Activated effector memory CD4-positive, alpha-beta T cell treated with anti-CD3 and anti-CD28 coated beads, Interleukin-2, amount 50 U/mL, for 16 hours (primary cell): ENCODE measurements around the gene ENPP3.
"Not testable (repeated sequence)": the region's sequence is repeated elsewhere in the genome, so short reads cannot be mapped to it uniquely, and the experiment has no call there.

Source experiments
- DNase-seq: peaks from one replicate; pipeline ENCODE4 v3.0.0-alpha.2; 2020

The ENPP3 gene

GRCh38 chr6:131739136-131739535 is 102.0 kb downstream of the ENPP3 start:
- no peak for DNase-seq

- DNase-seq: no peak
Measured at GRCh38 chr6:131740161-131740560, 103.1 kb downstream of the ENPP3 start.

GRCh38 chr6:131741688-131742393 is 104.7 kb downstream of the ENPP3 start:
- no peak for DNase-seq

DNA sequence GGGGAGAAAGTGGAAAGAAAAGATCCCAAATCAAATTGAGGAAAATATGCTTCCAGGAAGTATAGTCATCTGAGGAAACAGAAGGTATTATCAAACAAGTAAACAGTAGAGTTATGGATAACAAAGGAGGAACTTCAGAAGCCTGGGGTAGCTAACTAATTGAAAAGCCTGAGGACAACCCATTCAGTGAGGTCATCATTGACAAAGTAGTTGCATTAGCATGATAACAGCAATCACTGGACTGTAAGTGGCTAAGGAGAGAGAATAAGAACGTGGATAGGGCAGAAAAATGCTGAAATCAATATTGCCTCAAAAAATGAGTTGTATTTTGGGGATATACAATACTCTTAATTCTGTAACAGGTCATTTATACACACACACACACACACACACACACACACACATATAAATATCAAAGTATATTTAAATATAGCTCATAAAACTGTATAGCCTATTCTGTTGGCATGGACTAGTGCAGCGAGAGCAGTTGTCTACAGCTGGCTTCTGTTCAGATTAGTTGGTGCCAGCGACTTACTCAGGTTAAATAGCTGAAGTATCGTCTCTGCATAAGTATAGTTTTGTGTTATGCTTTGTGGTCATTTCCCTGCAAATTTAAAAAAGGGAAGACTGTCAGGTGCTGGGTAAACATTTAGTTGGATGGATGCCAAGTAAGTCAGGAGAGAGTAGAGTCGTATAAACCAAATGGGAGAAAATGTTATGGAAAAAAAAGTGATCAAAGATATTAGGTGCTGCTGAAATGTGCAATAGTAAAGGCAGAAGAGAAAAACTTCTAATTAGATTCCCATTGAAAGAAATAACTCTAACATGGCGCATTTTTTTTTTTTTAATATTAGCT is 107.6 kb downstream of the ENPP3 start:
- DNase-seq: no peak

GRCh38 chr6:131745476-131745875 is 108.4 kb downstream of the ENPP3 start:
- DNase-seq: no peak

GRCh38 chr6:131747821-131748353 is 110.8 kb downstream of the ENPP3 start:
- no peak for DNase-seq

DNA sequence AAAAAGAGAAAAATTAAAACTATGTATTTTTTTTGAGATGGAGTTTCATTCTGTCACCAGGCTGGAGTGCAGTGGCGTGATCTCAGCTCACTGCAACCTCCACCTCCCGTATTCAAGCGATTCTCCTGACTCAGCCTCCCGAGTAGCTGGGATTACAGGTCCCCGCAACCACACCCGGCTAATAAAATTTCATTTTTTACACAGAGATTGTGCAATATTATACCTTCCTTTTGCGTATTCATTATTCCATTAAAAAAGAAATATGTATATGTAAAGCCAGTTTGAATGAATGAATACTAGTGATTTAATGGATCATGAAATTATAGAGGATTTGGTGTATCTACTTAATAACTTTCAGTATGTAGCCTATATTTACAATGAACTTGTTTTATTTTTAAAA is 111.9 kb downstream of the ENPP3 start:
- DNase-seq: no peak

DNA sequence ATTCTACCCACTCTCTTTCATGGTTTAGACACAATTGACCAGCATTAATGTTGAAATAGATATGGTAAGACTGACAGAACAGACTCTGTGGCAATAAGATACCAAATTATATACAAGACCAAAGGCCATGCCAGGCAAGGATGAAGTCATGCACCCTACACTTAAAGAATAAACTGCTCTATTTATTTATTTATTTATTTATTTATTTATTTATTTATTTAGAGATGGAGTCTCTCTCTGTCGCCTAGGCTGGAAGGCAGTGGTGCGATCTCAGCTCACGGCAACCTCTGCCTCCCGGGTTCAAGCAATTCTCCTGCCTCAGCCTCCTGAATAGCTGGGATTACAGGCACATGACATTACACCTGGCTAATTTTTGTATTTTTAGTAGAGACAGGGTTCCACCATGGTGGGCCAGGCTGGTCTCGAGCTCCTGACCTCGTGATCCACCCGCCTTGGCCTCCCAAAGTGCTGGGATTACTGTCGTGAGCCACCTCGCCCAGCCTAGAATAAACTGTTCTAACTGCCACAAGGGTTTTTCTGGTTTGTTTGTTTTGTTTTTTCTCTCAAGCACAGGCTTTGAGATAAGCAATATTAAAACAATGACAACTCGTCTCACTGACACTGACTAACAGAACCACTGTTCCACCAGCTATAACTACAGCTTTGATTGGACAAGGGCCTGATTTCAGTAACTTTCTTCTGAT is 114.1 kb downstream of the ENPP3 start:
- not testable (repeated sequence) for DNase-seq

- DNase-seq: no peak
Measured at GRCh38 chr6:131754088-131754487, 117.0 kb downstream of the ENPP3 start.

DNA sequence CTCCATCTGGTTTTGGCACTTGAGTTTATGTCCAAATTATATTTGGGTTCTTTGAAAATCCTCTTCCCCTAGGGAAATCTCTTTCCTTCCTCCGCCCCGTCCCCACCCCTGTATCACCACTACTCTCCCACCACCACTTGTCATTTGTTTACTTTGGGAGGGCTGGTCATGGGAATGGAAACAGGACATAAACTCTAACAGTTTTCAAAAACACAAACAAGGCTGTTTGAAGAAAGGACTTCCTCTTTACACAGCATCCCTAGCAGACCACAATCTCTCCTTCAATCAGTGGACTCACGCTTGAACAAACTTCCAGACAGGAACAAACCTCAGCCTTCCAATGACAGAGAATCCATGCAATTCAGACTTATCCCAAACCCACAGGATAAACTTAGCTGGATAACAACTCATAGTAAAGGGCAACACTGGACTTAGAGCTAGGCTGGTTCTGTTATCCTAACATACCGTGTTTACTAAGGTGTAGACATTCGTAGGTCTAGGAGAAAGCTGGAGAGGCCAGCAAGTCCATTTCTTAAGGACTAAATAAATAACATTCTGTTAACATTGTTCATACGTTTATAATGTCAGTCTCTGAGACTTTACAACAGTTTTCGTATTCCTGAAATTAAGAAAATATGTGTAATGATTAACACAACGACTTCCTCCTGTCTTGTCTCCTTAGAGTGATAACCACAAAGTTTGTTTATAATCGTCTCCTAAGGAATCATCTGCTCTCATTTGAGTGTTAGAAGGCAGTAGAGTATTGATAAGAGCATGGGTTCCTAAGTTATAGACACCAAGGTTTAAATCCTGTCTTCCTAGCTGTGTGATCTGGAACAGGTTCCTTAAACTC is 117.8 kb downstream of the ENPP3 start:
- DNase-seq: no peak

- no peak for DNase-seq
Measured at GRCh38 chr6:131755597-131755996, 118.5 kb downstream of the ENPP3 start.

DNA sequence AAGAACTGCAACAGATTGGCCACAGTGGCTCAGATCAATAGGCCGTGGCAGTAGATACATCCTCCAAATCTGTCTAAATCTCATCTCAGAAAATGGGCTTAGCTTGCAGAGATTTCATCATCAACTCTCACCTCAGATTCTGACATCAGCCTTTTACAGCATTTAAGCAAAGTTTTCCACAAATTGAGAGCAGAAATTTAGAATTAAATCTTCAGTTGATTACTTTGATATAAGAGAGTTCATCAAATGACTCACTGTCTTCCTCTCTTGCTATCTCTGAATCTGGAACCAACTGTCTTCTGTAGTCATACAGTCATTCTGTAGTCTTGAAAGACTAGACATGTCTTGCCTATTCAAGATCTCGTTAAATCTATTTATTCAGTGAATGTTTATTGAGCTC is 118.9 kb downstream of the ENPP3 start:
- no peak for DNase-seq

GRCh38 chr6:131758920-131759319 is 121.8 kb downstream of the ENPP3 start:
- DNase-seq: no peak

DNA sequence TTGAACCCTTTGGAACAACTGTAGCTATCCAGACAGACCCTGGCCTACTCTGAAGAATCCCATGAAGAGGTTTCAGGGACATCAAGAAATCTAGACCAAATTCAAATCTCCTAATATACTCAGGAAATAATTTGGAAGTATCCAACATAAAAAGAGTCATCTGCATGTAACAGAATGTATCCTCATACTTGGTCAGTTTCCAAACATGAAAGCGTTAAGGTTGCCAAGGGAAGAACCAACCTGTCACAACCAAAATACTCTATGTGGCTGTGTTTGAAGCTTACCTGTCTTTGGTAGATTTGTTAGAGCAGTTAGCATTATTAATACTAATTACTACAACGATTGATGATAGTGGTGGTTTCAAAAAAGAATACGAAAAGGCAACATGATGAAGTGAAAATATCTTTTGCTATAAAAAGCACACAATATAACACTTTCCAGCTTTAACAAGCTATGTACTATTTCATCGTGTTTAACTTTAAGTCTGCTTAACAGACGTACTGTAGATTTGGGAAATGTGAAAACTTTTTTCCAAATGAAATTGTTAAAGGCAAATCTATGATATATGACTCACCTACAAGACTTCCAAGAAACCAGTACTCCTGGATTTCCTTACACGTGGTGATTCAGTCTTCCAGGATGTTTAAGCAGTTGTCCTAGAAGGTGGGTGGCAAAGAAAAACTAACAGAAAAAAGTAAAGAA is 124.1 kb downstream of the ENPP3 start:
- DNase-seq: no peak

- DNase-seq: no peak
Measured at GRCh38 chr6:131761762-131762067, 124.6 kb downstream of the ENPP3 start.

- no peak for DNase-seq
Measured at GRCh38 chr6:131762984-131763383, 125.9 kb downstream of the ENPP3 start.

DNA sequence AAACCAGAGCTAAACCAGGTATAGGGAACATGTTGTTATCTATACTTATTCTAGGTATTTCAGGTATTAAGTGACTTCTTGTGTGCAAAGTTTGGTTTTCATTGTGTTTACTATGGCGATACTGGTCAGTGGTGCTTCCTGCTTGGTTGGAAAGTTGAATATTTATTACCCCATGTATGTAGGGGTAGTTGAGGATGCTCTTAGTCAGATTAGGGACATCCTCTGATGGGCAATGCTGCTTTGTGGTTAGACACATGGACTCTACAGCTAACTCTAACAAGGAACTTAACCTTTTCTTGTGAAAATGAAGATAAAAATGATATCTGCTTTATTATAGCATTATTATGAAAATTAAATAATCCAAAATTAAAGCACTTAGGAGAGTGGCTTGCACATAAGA is 126.6 kb downstream of the ENPP3 start:
- DNase-seq: no peak

DNA sequence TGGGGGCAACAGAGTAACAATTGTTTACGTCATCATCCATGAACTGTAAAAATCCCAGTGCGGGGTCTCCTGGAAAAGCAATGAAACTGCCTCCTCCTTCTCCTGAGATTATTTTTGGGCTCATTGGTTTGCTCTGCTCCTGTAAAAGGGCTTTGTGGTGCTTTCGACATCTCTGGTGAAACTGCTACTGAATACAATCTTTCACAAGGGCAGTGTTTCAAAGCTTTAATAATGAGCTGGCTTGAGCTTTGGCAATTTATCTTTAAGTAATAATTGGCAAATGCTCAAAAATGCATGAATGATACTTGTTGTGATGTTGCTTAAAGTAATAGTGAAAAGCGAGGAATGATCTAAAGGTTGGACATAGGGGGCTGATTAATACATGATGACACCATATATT is 127.2 kb downstream of the ENPP3 start:
- no peak for DNase-seq

DNA sequence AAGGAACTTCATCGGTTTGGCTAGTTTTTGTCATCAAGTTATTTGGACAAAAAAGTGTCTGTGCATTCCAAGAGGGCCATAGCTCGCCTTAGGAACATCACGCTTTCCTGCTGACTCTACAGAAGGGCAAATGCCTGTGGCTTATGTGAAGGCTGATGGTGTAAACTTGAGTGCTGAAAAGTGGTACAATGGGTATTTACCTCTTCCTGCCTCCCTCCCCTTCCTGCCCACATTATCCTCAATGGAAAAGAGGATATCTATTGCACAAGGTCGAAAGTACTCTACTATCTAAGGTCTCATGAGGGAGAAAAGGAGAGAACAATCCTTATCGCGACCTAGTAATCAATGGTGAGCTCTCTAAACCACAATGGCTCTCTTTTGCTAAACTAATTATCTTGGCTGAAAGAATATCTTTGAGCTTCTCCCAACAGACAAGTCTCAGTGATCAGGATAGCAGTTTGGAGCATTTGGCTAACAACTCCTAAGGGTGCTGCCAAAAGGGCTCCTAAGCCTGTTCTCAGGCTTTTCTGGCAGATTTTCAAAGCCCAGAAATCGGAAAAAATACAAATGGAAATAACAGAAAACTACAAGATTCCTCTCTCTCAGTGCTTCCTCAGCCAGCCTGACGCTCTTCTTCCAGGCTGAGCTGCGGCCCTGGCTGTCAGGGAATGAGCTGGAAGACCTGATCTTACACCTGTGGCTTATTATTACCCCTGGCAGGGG is 128.1 kb downstream of the ENPP3 start:
- DNase-seq: no peak

GRCh38 chr6:131765804-131766135 is 128.7 kb downstream of the ENPP3 start:
- no peak for DNase-seq

GRCh38 chr6:131766631-131767030 is 129.5 kb downstream of the ENPP3 start:
- DNase-seq: no peak

DNA sequence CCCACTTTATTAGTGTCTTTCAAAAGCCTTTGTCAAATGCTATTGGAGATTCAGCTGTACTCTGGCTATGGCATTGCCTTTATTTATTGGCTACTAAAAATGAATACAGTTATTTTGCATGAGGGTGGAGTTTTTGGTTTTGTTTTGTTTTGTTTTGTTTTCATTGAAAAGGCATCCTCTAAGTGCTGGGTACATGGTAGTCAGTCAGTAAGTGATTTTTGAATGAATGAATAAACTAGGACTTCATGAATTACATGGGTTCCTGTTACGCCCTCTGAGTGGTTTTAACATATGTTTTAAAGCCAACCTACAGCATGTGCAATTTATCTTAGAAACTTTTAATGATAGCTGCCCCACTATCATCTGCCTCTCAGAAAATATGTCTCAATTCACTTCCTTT is 131.9 kb downstream of the ENPP3 start:
- DNase-seq: no peak
